MCF 10A (cell line): ENCODE results near the gene ZNF280A. TPM values are rescaled to one million over a fixed set of nuclear protein-coding genes. Genes with fewer than 3 reads are reported as not detected.
A peak's percentile ranks its signal among the peaks of the same experiment; 100 is the strongest.

ENCODE experiments used
- BruUV-seq: library from RNA; stranded (reverse); fragments of 400-500 nt; replicated peaks from 2 replicates; lab custom pipeline; 2021; lab: Mats Ljungman, UMichigan
- CTCF ChIA-PET: fragments of 300-600 bp; sonication (Branson Sonifier 250); formaldehyde crosslinking; extraction: SDS; loops from one replicate; lab custom pipeline; 2021; ENCODE audit warnings: antibody characterized with exemption, inconsistent platforms; lab: Yijun Ruan, JAX
- POLR2A ChIA-PET: fragments of 300-600, 350-650 bp; sonication (Branson Sonifier 250); formaldehyde crosslinking; extraction: SDS; loops from one replicate; lab custom pipeline; 2020; ENCODE audit warnings: antibody characterized with exemption, inconsistent platforms; lab: Yijun Ruan, JAX
- DNase-seq: peaks from one replicate; pipeline ENCODE4 v3.0.0-alpha.2; 2018; ENCODE audit not compliant: unreplicated experiment
- H3K27ac Mint-ChIP-seq: one replicate; pipeline ENCODE4 v1.8.0; 2022; ENCODE audit warnings: mild to moderate bottlenecking, low read depth, mixed read lengths; ENCODE audit not compliant: unreplicated experiment
- H3K27me3 Mint-ChIP-seq: one replicate; pipeline ENCODE4 v1.8.0; 2022; ENCODE audit warnings: mixed read lengths; ENCODE audit not compliant: insufficient read depth, unreplicated experiment
- H3K36me3 Mint-ChIP-seq: one replicate; pipeline ENCODE4 v1.8.0; 2022; ENCODE audit warnings: mild to moderate bottlenecking, moderate library complexity, mixed read lengths; ENCODE audit not compliant: insufficient read depth, unreplicated experiment
- H3K4me1 Mint-ChIP-seq: one replicate; pipeline ENCODE4 v1.8.0; 2022; ENCODE audit warnings: mixed read lengths; ENCODE audit not compliant: insufficient read depth, unreplicated experiment
- H3K4me3 Mint-ChIP-seq: one replicate; pipeline ENCODE4 v1.8.0; 2022; ENCODE audit warnings: mild to moderate bottlenecking, moderate library complexity, mixed read lengths; ENCODE audit not compliant: unreplicated experiment
- H3K9me3 Mint-ChIP-seq: one replicate; pipeline ENCODE4 v1.8.0; 2022; ENCODE audit warnings: mixed read lengths; ENCODE audit not compliant: unreplicated experiment
- CTCF ChIP-seq: fragments of 200-600 bp; IDR thresholded peaks from one replicate; pipeline ENCODE4 v1.8.0; 2022; ENCODE audit warnings: antibody characterized with exemption, mild to moderate bottlenecking; ENCODE audit not compliant: unreplicated experiment
- intact Hi-C: fragments of 100-400 bp; cut with micrococcal nuclease; formaldehyde crosslinking; loops from 2 replicates; pipeline ENCODE4 v1.14.1; 2022
- total RNA-seq: library from RNA; stranded (reverse); gene quantifications from 2 replicates; pipeline ENCODE4 v1.2.3, GENCODE V29; 2022

The ZNF280A gene
- total RNA-seq, 1 experiment from 2014 or later = not detected

GRCh38 chr22:22523494-22523893, 3.4 kb upstream of the ZNF280A start:
- H3K36me3 Mint-ChIP-seq = no peaks in the 10 kb centered on the region
- no TSS peak for BruUV-seq
- TF ChIP-seq CTCF = no peak
- H3K27me3 Mint-ChIP-seq = peaks cover 28% of the 10 kb centered on the region
- ChIA-PET POLR2A (no interaction called here), CTCF (interaction anchor here (0.6 kb wide), 1 partner anchor 54 kb away, joined by 3 read pairs; no protein-coding TSS in a partner anchor)
- intact Hi-C loops = no loop called here
- DNase-seq = no peak
- no peaks in the 10 kb centered on the region for H3K4me1 Mint-ChIP-seq
- H3K9me3 Mint-ChIP-seq = no peaks in the 10 kb centered on the region
- no peak overlapping the region for H3K4me3 Mint-ChIP-seq
- H3K27ac Mint-ChIP-seq = no peak overlapping the region

DNA sequence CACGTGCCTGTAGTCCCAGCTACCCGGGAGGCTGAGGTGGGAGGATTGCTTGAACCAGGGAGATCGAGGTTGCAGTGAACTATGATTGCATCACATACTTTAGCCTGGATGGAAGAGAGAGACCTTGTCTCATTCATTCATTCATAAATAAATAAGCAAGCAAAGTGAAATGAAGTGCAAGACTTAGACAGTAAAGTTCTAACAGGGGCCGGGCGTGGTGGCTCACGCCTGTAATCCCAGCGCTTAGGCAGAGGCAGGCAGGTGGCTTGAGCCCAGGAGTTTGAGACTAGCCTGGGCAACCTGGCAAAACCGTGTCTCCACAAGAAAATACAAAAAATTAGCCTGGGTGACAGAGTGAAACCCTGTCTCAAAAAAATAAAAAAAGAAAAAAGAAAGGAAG, 1.6 kb upstream of the ZNF280A start:
- Mint-ChIP-seq H3K27me3 (peaks cover 32% of the 10 kb centered on the region), H3K9me3 (no peaks in the 10 kb centered on the region), H3K4me3 (no peak overlapping the region), H3K36me3 (no peaks in the 10 kb centered on the region), H3K27ac (peak overlapping the region; percentile 41), H3K4me1 (no peaks in the 10 kb centered on the region)
- ChIA-PET POLR2A (no interaction called here), CTCF (no interaction called here)
- no peak for DNase-seq
- no TSS peak for BruUV-seq
- intact Hi-C loops = no loop called here
- TF ChIP-seq CTCF = no peak

GRCh38 chr22:22520667-22521602, 865 bp upstream of the ZNF280A start:
- intact Hi-C loops = no loop called here
- Mint-ChIP-seq H3K4me3 (no peak overlapping the region), H3K9me3 (no peaks in the 10 kb centered on the region), H3K27me3 (peaks cover 32% of the 10 kb centered on the region), H3K27ac (no peak overlapping the region), H3K4me1 (no peaks in the 10 kb centered on the region), H3K36me3 (no peaks in the 10 kb centered on the region)
- POLR2A ChIA-PET = no interaction called here
- CTCF ChIA-PET = no interaction called here
- BruUV-seq = no TSS peak
- TF ChIP-seq CTCF = no peak
- DNase-seq = peak; percentile 18

GRCh38 chr22:22519591-22519990, 479 bp downstream of the ZNF280A start:
- H3K4me3 Mint-ChIP-seq = no peak overlapping the region
- ChIA-PET POLR2A (interaction anchor here (0.6 kb wide), 1 partner anchor 8 kb away, joined by 3 read pairs; no protein-coding TSS in a partner anchor), CTCF (interaction anchor here (0.5 to 0.6 kb wide), 3 partner anchors 59 to 440 kb away, joined by 3 to 6 read pairs (median 3); no protein-coding TSS in a partner anchor)
- no peaks in the 10 kb centered on the region for H3K36me3 Mint-ChIP-seq
- no peak for TF ChIP-seq CTCF
- intact Hi-C loops = no loop called here
- BruUV-seq = no TSS peak
- DNase-seq = no peak
- H3K9me3 Mint-ChIP-seq = no peaks in the 10 kb centered on the region
- H3K27me3 Mint-ChIP-seq = peaks cover 32% of the 10 kb centered on the region
- H3K4me1 Mint-ChIP-seq = no peaks in the 10 kb centered on the region
- H3K27ac Mint-ChIP-seq = no peak overlapping the region
